ENCODE measurements around the gene SHTN1. TPM values are rescaled to one million over a fixed set of nuclear protein-coding genes. Genes with fewer than 3 reads are reported as not detected.

The SHTN1 gene
- total RNA-seq, 1 donor from 2014 or later, result 25.8 TPM

DNA sequence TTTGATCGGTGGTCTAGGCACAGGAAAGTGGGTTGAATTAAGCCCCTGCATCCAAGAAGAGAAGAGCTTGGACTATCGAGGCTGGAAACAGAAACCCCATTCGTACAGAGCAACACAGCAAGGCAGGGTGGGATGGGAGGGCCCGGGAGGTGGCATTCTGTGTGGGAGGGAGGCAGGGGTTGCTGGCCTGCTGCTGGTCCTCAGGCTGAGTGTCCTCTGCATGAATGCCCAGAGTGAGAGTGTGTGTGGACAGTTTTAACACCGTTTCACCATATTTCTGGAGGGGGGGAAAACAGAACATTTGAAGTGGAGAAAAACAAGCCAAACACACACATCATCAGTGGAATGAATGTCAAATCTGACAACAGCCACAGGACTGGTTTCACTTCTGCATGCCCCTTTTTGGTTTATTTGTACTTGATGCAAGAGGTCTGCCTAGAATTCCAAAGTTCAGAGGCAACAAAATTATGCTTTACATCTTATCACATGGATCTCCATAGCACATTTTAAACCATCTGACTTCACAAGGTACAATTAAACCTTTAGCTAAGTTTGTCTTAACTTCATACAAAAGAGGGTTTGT is 166.8 kb downstream of the SHTN1 start:
- ATAC-seq, result peak; percentile 84
- no peak for DNase-seq (ENCODE audit: low spot score)

DNA sequence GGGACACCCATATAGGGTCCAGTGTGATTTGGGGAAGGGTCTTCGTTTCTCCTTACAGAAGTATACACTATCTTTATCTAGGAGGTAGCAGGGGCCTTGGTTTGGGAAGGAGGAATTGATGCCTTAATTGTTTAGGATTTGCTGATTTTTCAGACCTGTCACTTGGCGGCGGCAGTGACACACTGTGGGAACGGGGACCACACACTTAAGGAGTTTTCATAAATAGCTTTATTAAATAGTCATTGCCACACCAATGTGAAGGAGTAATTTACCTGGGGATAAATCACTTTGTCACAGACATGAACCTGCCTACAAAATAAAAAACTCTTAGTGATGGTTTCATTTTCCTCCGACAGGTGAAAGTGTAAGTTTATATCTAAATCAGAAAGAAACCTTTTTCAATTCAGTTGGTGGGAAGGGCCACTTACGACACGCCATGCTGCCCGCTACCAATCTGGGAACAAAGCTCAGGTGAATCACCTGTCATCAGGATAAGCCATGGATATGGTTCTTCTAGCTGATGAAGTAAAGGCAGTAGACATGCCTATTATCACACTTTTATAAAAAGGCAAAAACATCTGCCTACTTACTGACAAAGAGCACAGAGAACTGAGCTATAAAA is 168.0 kb downstream of the SHTN1 start:
- no peak for ATAC-seq
- no peak for DNase-seq (ENCODE audit: low spot score)

DNA sequence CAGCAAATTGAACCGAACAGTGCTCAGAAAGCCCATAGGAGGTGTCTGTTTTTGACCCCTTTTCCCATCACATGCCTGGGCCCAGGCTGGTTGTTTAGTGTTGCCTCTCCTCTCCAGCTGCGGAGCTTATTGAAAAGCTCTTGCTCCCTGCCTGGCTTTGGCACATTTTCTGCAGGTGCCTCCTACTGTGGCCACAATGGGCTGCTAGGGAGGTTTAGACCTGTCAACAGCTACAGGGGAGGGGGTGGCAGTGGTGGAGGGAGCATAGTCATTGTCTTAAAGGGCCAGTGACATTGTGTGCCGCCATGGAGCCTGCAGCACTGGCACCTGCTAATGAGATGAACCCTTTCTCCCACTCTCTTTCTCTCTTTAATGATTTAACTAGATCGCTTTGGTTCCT is 168.9 kb downstream of the SHTN1 start:
- no peak for DNase-seq (ENCODE audit: low spot score)
- ATAC-seq, result no peak

DNA sequence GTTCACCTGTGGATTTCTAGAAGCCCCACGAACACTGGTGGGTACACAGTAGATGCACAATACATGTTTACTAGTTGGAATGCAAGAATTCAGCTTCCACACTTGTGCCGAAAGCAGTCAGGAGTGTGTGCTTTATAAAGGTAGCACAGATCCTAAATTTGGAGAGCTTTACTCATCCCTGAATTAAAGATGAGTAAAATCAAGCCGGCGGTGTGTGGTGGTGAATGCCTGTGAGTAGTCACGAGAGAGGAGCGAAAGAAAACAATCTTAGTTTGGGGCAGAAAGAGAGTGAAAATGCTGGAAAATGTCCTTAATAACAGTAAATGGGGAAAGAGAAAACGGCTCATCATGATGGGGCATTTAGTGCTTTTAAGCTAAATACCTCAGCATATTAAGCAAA is 169.3 kb downstream of the SHTN1 start:
- no peak for ATAC-seq
- DNase-seq (ENCODE audit: low spot score), result no peak

DNA sequence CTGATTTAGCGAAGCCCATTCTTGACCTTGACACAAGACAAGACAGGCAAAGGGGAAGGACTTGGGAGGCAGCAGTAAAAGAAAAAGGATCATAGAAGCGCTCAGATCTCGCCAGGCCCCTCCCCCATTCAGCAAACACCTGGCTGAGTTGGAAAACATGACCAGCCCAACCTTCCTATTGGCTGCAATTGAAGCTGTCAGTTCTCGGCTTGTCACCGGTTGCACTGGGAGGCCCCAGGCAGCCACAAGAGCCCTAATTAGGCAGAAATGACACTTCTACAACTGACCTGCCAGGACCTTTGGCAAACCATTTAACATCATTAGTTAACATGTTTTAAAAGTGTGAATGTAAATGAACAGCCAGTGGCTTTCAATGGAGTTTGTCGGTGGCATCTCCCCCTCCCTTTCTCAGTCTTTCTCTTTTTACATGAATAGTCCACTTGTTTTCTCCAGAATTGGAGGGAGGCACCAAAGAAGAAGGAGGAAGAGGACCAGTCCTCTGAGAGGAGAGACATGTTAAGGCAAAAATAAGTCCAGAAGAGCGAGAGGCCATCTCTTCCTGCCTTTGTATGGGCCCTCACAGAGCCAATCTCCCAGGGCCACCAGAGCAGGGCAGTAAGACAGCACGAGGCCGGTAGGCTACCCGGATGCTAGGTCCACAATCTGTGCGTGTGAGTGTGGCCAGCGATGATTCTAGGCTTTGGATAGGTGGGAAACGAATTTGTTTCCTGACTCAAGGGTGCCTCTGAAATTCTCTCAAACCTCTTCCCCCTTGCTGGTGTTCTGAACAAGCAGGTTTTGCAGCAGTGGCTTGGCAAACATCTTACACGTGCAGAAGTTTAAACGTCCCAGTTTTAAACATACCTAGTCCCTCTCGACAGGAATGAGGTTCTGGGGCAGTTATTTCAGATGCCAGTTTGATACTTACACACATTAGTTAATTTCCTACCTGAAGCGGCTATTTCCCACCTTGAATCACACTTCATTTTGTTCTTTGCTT is 170.7 kb downstream of the SHTN1 start:
- no peak for DNase-seq (ENCODE audit: low spot score)
- ATAC-seq, result no peak

DNA sequence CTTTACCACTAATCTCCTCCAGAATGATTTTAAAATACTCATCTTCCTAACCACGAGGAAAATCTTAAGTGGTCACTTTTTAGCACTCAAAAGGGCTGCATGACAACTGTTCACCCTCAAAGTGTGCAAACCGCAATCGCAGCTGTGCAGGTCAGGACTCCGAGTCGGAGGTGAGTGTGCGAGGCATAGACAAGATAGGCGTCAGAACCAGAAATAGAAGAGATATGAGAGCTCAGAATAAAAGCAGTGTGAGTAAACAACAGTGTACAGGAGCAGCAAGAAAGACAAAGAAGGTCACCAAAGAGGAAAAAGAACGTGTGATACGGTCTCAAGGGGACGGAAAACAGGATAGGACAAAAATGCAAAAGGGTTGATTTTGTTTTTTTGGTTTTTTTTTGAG is 173.2 kb downstream of the SHTN1 start:
- ATAC-seq (no peak), DNase-seq (ENCODE audit: low spot score) (no peak)

Other genes starting within 250 kb of the SHTN1 start
- gene ENO4, start 155.7 kb downstream of the SHTN1 start, total RNA-seq, result not detected
- gene VAX1, start 133.1 kb upstream of the SHTN1 start, total RNA-seq, result not detected
- gene KCNK18, start 192.3 kb upstream of the SHTN1 start, total RNA-seq, result not detected
- 0.15 TPM for gene SLC18A2, start 235.9 kb upstream of the SHTN1 start, total RNA-seq

All from left lobe of liver (tissue), 2 donors.